ENCODE measurements around the gene TBRG4.

TBRG4 gene

DNA sequence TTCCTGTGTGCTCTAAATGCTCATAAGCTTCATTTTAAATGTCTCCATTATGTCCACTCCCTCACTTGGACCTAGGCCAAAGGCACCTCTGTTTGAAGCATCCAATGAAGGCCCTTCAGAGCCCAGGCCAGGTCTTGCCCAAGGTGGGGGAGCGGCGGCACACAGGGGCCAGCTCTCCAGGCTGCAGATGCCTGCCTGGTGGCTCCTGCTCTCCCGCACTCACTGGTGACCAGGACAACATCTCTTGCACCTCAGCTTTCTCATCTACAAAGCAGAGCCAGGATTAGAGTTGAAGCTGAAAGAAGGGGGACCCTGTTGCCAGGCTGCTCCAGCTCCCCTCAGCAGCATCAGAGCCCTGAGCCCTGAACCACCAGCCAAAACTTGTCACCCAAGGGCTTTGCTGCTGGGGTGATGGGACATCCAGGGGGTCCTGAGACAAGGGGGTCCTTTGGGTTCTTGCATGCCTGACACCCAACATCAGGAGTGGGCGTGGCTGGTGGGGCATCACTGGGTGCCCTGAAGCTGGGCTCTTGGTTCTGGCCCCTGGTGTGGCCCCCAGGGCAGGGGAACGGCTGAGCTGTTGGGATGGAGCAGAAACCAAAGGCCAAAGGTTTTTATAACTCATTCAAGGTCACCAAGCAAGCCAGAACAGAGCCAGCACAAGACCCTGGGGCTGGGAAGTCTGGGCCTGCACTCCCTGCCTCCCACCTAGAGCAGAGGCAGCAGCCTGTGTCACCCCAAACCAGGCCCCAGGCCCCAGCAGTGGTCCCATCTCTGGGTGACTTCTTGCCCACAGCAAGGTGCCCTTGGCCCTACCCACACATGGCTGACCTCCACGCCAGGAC is 24.0 kb downstream of the TBRG4 start:
- DNase-seq = no peak

DNA sequence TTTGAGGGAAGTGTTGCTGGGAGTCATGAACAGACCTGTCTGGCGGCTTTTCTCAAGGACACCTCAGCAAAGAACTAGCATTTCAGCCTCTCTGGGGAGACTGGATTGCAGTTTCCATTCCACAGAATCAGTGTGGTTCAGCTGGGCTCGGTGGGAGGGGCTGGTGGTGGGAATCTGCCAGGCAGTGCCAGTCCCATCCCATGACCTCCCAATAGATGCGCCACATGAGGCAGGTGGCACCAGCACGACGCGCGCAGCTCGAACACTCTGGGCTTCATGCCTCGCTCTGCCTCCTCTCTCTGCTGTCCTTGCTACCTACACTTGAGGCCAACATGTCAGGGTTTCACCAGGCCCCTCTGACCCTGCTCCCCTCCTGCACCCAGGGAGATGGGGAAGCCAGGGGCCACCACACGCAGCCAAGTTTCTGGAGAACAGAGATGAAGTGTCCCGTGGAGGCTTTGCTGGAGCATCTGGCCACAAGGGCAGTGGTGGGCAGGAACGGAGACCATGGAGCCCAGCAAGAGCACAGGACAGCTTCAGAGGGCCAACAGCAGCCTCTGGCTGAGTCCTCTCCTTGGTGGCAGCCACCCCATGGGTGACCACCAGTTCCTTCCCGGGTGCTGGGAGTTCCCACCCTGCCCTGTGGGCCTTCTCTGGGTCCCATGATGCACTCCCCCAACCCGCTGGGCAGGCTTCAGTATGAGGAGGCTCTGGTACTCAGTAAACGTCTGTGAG is 25.0 kb downstream of the TBRG4 start:
- no peak for DNase-seq

DNA sequence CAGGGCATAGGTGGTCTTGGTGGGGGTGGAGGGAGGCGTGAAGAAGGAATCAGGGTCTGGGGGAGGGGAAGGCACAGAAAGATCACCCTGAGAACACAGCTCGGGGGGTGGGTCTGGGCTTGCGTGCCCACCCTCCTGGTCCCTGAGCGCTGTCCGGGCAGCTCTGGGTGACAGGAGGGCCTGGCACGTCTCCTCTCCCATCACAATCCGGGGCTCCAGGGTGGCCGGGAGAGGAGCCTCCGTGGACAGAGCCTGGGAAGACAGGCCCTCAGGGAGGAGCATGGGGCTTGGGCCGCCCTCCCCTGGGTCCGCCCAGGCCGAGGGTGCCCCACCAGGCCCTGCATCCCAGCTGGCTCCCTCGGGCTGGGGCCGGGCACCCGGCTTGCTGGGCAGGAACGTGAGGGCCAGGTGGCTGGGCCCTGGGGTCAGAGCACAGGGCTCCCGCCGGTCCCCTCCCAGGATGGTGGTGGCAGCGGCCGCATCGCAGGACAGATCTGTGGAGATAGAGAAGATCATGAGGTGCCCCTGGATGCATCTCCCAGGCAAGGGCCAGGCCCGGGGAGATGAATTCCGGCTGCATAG is 25.8 kb downstream of the TBRG4 start:
- no peak for DNase-seq

DNA sequence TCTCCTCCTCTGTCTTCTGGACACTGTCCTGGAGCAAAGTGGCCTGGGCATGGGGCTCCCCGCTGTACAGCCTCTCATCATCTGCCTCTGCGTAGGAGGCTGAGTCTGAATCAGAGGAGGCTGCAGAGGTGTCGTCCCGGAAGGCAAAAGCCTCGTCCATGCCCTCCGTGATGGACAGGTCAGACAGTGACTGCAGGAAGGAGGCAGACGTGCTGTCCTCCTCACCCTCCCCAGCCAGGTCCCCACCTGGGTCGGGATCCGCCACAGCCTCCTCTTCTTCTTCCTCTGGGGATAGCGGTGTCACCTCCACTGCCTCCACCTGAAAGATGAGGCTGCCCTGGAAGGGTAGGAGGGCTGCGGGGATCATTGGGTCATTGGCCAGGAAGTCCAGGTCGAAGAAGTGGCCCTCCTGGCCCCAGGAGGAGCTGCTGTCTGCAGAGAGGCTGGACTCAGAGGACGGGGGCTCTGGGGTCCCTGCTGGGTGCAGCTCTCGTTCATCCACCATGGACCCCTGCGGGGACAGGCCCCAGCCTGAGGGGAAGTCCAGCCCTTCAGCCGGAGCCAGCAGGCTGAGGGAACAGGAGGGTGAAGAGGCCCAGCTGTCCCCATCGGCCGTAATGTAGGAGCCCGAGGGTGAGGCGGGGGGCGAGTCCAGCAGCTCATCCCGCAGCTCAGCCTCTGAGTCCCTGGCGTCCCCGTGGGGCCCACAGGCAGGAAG is 26.4 kb downstream of the TBRG4 start:
- DNase-seq = no peak

DNA sequence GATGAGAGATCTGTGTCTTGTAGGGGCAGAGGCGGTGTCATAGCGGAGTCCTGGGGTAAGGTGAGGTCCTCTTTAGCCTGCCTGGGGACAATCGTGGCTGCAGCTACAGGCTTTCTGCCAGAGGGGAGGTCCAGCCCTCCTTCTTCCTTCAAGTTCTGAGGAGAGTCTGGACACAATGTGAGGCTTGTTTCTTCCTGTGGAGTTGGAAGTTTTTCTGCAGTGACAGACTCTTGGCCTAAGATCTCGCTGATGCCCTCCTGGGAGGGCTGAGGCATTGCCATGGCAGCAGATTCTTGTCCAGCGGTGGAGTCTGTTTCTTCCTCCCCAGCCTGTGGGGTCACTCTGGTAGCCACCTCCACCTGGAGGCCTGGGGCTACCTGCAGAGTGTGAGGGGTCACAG is 27.2 kb downstream of the TBRG4 start:
- DNase-seq = no peak

DNA sequence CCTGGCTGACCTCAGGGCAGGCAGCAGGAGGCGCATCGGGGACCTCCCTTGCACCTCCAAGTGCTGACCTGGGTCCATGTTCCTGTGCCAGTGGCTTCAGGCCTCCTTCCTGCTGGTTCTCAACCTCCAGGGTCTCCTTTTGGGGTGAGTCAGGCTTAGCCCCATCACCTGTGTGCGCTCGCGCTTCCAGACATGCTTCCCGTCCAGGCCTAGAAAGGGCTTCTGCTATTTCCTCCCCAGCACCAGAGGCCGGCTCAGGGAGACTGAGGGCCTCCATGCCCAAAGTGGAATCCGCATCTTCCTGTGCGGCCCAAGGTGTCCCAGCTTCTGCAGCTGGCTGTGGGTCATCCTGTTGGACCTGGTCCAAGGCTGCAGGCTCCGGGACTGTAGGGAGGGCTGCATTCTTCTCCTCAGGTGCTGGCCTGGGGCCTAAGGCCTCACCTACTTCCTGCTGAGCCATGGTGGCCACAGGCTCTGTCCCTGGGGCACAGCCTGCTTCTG is 28.6 kb downstream of the TBRG4 start:
- DNase-seq = no peak

DNA sequence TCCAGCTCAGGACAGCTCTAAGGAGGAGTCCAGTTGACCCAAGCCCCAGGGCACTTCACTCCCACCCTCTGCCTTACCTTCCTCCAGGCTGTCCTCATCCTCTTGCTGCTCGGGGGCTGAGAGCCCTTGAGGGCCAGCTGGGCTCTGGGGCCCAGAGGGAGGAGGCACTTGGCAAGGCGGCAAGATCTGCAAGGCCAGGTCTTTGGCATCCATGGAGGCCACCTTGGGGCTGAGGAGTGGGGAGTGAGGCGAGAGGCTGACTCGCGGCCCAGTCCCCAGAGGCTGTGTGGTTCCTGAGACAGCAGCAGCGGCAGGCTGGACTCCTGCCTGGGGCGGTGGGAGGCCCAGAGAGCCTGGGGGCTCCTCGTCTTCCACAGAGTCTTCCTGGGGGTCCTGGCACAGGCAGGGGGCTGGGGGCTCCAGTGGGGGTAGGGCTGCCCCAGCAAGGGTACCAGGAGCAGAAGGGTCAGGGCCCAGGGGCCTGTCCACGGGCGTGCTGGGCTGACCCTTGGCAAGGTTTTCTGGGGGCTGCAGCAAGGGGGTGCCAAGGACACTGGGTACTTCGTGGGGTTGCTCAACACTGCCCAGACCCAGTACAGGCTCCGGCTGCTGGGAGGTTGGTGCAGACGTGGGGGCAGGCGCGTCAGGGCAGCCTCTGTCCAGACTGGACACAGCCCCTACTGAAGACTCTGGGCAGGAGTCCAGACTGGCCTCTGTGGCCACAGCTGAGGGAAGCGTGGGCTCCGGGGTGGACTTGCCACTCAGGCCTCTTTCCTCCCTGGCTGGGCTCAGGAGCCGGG is 29.3 kb downstream of the TBRG4 start:
- DNase-seq = no peak

DNA sequence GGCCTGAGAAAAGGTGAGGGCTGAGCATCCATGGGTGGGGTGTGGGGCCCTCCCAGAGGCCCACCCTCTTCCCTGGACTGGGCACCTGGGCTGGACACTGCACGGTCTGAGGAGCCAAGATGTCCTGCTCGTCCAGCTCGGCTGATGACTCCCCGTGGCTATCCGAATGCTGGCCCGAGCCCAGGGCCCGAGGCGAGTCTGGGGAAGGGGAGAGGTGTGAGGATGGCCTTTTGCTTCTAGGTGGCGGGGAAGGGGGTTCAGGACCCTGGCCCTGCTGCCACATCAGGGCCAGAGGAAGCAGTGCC is 29.9 kb downstream of the TBRG4 start:
- no peak for DNase-seq

DNA sequence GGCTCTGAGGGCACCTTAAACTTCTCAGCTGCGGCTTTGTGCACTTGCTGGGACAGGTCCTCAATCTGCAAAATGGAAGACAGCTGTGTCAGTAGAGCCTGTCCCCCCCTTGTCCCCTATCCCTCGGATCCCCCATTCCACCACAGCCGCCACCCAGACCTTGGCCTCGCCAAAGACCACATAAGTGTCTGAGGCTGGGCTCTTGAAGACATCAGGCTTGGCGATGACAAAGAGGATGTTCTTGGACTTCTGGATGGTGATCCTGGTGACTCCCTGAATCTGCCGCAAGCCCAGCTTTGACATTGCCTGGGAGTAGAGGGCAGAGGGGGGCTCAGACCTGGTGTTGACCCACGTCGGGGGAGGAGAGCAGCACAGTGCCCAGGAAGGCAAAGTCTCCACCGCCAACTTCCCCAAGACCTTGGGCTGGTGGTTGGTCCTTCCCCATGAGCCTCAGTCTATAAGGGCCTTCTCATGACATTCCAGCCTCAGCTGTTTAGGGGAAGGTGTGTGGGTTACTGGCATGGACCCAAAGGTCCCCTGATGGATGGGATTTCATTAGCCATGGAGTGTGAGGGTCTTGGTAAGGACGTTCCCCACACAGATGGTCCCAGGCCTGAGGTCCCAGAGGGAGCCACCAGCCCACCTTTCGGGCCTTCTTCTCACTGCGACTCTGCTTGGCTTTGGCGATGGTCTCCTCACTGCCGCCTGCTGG is 30.4 kb downstream of the TBRG4 start:
- no peak for DNase-seq

DNA sequence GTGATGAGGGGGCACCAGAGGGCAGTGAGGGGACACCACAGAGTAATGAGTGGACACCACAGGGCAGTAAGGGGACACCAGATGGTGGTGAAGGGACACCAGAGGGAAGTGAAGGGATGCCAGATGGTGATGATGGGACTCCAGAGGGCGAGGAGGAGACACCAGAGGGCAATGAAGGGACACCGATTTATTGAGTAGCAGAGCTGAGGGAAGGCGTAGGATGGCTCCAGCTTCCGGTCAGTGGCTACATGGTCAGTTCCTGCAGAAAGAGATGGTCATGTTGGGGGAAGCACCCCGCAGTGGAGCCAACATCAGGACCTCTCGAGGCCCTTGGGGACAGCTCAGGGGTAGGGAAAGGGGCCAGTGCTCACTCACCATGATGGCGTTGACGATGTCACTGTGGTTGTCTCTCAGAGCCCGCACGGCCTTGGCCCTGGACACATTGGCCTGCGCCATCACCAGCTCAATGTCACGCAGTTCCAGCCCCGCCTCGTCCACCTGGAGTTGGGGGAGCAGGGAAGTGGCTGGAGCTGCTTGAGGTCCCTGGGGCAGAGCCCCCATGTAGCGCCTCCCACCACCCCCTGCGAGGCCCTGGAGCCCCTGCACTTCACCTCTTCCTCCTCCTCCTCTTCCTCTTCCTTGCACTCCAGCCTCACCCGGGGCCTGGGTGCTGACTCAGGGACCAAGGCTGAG is 31.1 kb downstream of the TBRG4 start:
- DNase-seq = no peak

DNA sequence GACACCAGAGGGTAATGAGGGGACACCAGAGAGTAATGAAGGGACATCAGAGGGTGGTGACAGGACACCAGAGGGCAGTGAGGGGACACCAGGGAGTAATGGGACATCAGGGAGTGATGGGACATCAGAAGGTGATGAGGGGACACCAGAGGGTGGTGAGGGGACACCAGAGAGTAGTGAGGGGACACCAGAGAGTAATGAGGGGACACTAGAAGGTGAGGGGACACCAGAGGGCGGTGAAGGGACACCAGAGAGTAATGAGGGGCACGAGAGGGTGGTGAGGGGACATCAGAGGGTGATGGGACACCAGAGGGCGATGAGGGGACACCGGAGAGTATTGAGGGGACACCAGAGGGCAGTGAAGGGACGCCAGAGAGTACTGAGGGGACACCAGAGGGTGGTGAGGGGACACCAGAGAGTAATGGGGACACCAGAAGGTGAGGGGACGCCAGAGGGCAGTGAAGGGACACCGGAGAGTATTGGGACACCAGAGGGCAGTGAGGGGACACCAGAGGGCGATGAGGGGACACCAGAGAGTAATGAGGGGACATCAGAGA is 33.3 kb downstream of the TBRG4 start:
- no peak for DNase-seq

DNA sequence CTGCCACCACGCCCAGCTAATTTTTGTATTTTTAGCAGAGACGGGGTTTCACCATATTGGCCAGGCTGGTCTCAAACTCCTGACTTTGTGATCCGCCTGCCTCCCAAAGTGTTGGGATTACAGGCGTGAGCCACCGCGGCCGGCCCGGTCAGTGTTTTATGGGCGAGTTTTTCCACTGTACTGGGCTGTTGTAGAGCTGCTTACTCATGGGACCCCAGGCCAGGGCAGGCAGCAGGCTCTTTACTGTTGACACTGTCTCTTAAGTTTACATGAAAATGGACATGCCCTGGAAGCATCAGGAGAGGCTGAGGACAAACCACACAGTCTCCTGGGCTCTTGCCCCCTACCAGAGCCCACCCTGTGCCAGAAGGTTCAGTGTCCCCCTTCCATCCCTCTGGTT is 33.9 kb downstream of the TBRG4 start:
- DNase-seq = no peak

DNA sequence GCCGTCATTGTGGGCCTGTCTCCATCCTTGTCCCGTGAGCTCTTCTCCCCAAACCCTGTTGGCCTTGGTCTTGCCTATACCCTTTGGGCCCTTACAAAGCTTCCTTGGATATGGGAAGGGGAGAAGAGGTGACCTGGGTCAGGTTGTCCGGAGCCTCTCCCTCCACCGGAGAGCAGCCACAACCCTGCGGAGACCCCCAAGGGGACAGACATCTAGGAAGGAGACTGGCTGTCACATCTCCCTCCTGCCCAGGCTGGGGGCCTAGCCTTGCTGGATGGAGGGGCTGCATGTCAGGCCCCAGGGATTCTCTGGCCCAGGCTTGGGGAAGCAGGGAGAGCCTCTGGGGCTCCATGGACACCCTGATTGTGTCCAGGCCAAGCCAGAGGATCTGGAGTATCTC is 34.6 kb downstream of the TBRG4 start:
- no peak for DNase-seq

DNA sequence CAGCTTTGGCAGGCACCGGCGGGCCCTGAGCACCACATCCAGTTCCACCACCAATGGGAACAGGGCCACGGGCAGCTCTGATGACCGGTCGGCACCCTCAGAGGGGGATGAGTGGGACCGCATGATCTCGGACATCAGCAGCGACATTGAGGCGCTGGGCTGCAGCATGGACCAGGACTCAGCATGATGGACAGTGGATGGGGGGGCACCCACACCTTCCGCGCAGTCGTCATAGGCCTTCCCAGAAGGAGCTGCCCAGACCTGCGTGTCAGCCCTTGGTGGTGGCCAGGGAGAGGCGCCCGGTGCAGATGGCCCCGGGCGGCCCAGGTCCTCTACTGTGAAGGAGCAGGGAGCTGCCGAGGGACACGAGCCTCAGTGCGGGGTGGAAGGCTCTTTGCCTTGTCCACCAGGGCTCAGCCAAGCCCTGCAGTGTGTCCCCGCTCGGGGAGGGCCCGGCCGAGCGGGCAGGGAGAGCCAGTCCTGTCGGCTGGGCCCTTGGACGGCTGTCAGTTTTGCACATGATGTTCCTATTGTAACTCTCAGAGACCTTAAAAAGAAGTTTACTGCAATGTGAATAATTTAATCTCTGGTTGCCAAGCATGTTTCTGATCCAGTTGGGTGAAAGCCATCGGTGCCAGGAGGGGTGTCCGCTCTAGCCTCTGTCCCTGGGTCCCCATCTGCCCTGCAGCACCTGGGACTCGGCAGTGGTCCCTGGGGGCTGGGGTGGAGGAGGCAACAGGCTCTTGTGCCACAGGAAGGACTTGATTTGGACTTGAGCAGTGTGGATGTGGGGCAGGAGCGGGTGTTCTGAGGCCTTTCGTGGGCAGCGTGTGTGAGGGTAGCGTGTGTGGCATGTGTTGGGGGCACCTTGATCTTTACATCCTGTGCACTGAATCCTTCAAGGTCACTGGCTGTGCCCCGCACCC is 35.4 kb downstream of the TBRG4 start:
- DNase-seq = no peak

DNA sequence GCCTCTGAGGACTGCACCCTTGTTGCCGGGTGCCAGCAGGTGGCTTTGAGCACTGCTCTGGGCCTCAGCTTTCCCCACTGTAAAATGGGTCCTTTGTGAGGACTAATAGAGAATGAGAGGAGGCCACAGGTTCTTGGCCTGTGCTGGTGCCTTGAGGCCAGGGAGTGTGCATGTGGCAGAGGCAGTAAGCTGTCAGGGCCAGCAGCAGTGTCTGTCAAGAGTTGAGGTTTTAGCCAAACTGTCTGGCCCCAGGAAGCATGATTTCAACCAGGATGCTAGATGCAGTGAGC is 36.2 kb downstream of the TBRG4 start:
- DNase-seq = no peak

DNA sequence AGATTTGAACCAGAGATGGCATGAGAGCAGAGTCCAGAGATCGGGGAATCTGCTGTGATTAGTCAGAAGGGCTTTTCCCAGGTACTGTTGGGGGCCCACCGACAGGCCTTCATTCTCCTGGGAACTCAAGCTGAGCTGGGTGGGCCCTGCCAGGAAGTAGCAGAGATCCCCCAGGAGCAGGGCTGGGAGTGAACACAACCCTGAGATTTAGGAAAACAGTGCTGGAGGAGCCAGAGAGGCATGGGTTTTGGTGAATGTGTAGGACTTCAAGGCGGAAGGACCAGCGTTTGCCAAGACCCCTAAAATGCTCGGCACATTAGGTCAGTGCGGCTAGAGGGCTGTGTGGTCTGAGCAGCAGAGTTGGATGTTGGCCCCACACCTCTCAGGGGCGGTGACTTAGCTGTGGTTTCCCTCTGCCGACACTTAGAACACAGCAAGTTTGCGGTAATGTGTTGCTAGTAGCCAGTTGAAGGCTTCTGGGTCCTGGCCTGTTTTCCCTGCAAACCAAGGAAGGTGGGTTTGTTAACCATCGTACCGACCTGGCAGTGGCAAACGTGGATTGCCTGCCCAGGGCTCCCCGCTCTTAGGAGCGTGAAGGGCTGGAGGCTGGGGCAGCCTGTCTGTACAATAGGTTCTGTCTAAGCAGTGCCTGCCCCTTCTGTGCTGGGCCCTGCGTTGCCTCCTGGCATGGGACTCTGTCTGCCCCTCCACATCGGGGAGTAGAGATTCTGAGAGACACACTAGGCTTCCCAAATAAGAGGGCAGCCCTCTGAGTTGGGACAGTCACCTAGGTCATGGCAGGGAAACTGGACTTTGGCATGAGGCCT is 36.8 kb downstream of the TBRG4 start:
- no peak for DNase-seq

DNA sequence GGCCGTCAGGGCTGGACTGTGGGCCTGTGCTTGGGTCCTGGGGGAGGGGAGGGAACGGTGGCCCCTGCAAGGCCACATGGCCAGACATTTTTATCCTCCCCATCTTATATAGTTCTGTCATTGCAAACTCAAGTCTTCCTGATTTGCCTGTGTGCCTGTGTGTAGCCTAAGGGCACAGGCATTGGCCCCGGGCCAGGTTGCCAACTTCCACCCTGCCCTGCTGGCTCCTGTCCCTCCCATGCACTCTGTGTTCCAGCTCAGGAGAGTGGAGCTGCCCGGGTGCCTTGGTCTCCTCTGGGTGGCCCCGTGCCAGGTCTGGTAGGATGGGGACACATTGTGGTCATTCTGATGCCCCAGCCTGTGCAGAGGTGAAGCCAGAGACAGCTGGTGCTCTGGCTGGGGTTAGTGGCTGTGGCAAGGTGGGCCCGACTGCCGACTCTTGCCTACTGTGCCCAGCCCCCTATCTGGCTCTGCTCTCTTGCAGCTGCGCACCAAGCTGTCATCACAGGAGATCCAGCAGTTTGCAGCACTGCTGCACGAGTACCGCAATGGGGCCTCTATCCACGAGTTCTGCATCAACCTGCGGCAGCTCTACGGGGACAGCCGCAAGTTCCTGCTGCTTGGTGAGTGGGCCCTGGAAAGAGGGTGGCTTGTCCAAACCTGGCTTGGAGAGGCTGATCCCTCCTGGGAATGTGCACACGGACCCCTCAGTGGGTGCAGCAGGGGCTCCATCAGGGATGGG is 37.5 kb downstream of the TBRG4 start:
- no peak for DNase-seq

DNA sequence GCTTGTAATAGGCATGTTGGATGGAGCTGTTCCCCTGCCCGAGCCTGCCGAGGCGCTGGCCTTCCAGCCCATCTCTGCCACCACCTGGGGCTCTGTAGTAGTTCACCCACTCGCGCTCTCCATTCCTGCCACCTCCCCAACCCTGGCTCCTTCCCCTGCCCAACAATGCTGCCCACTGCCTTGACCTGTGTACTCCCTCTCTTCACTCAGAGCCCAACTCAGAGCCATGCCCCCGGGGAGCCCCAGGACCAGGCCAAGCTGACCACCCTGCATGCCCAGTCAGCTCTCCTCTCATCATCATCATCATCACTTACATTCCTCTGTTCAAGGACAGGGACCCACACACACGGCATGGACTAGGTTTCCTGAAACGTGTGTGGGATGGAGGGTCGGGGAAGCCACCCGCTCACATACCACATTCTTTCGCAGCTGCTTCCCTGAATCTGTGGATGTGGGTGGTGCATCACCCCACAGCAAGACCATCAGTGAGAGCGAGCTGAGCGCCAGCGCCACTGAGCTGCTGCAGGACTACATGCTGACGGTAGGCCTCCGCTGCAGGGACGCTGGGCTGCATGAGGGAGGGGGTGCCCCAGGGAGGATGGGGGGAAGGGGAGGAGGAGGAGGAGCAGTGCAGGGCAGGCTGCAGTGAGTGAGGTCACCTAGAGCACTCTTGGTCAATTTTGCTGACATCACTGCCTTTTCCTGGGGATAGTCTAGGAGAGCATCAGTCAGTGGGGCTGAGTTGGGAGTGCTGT is 38.3 kb downstream of the TBRG4 start:
- DNase-seq = no peak
